K562 (cell line): ENCODE results near the gene LONRF3. TPM values are rescaled to one million over a fixed set of nuclear protein-coding genes. Genes with fewer than 3 reads are reported as not detected.

ENCODE experiments used
- ATAC-seq: fragments of 200-7000 bp; cut with Tn5 transposase; 3 replicates; pipeline ENCODE4 v1.9.1; 2020; ENCODE audit warnings: moderate library complexity
- BruUV-seq: library from RNA; stranded (reverse); fragments of 400-500 nt; replicated peaks from 2 replicates; lab custom pipeline; 2021; lab: Mats Ljungman, UMichigan
- CTCF ChIA-PET: fragments of 300-600 bp; formaldehyde crosslinking; extraction: SDS; loops from one replicate; lab custom pipeline; 2021; ENCODE audit warnings: low intra/inter-chr PET ratio; lab: Yijun Ruan, JAX
- POLR2A ChIA-PET: fragments of 300-600, 350-650 bp; sonication (Branson Sonifier 250); formaldehyde crosslinking; extraction: SDS; loops from one replicate; lab custom pipeline; 2021; ENCODE audit warnings: antibody characterized with exemption, inconsistent platforms; lab: Yijun Ruan, JAX
- DNase-seq, 4 experiments: peaks; one replicate each; pipeline versions ENCODE4 v3.0.0 to v3.0.0-alpha.2; 2011 to 2018; ENCODE audit warnings: low spot score in 3 of 4, mixed read lengths in 3 of 4; ENCODE audit errors: extremely low read depth in 1 of 4
- FAIRE-seq: peaks from 2 replicates; lab custom pipeline; 2011; peaks lifted over from hg19 to GRCh38; lab: Jason Lieb, UNC
- H2AFZ ChIP-seq: 2 replicates; pipeline ENCODE4 v1.6.0; 2011; ENCODE audit warnings: low read depth, low read length, control low read depth, inconsistent platforms
- H3K27ac ChIP-seq: fragments of 200-600 bp; 3 replicates; pipeline ENCODE4 v1.8.0; 2011; ENCODE audit warnings: low read depth, mild to moderate bottlenecking, control low read depth, inconsistent platforms, low read length, moderate library complexity, mixed read lengths; ENCODE audit errors: extremely low read depth
- H3K27me3 ChIP-seq, 2 experiments: fragments of 300-600 bp in 1 of 2; 2 replicates in 1 of 2; 3 replicates in 1 of 2; pipeline versions ENCODE4 v1.6.0 to v1.8.0; 2011; ENCODE audit warnings: inconsistent platforms in 2 of 2, low read length in 2 of 2, mild to moderate bottlenecking in 1 of 2, mixed read lengths in 1 of 2, moderate library complexity in 1 of 2; ENCODE audit not compliant: control insufficient read depth in 2 of 2, insufficient read depth in 2 of 2
- H3K36me3 ChIP-seq: fragments of 300-600 bp; 3 replicates; pipeline ENCODE4 v1.8.0; 2011; ENCODE audit warnings: mild to moderate bottlenecking, low read length, inconsistent platforms; ENCODE audit not compliant: control insufficient read depth, insufficient read depth
- H3K4me1 ChIP-seq, 2 experiments: fragments of 200-600 bp in 1 of 2; replicated peaks in 1 of 2; 2 replicates in 1 of 2; 3 replicates in 1 of 2; pipeline versions ENCODE4 v1.5.1 to v1.8.0; 2011; ENCODE audit warnings: inconsistent platforms in 2 of 2, low read length in 2 of 2, mild to moderate bottlenecking in 1 of 2, mixed read lengths in 1 of 2, moderate library complexity in 1 of 2; ENCODE audit not compliant: control insufficient read depth in 2 of 2, insufficient read depth in 2 of 2
- H3K4me2 ChIP-seq: 2 replicates; pipeline ENCODE4 v1.6.1; 2011; ENCODE audit warnings: low read length, control low read depth, inconsistent platforms, mixed read lengths; ENCODE audit not compliant: insufficient read depth
- H3K4me3 ChIP-seq: fragments of 200-600 bp; sonication (generic), shearing (Covaris generic); 2 replicates; pipeline ENCODE4 v1.5.1; 2016; ENCODE audit warnings: control low read depth, inconsistent platforms
- H3K79me2 ChIP-seq: fragments of 200-600 bp; 3 replicates; pipeline ENCODE4 v1.8.0; 2011; ENCODE audit warnings: low read length, inconsistent platforms; ENCODE audit not compliant: control insufficient read depth, insufficient read depth
- H3K9ac ChIP-seq, 2 experiments: 2 replicates each; pipeline versions ENCODE4 v1.6.0 to v1.6.1; 2011; ENCODE audit warnings: low read depth in 2 of 2, low read length in 2 of 2, control low read depth in 1 of 2, inconsistent platforms in 1 of 2, mild to moderate bottlenecking in 1 of 2, mixed read lengths in 1 of 2; ENCODE audit not compliant: insufficient read depth in 1 of 2
- H3K9me1 ChIP-seq: one replicate; pipeline ENCODE4 v1.6.0; 2011; ENCODE audit warnings: inconsistent platforms, mild to moderate bottlenecking, low read length, moderate library complexity; ENCODE audit not compliant: control insufficient read depth, insufficient read depth
- H3K9me3 ChIP-seq: replicated peaks from 2 replicates; pipeline ENCODE4 v1.5.1; 2011; ENCODE audit warnings: low read depth, low read length, inconsistent platforms; ENCODE audit not compliant: control insufficient read depth, insufficient read depth
- H4K20me1 ChIP-seq: replicated peaks from 2 replicates; pipeline ENCODE4 v1.6.1; 2011; ENCODE audit warnings: low read length, inconsistent platforms, mixed read lengths; ENCODE audit not compliant: control insufficient read depth, insufficient read depth
- BRD9 ChIP-seq: fragments of 450-650 bp; IDR thresholded peaks from 2 replicates; pipeline ENCODE4 v1.6.1; 2018; ENCODE audit warnings: low read depth; ENCODE audit not compliant: partially characterized antibody
- CGGBP1 ChIP-seq: fragments of 250-450 bp; sonication (Bioruptor Pico); IDR thresholded peaks from 2 replicates; pipeline ENCODE4 v1.9.0; 2021; ENCODE audit warnings: mild to moderate bottlenecking
- HEY1 ChIP-seq: fragments of 250-450 bp; sonication (Bioruptor Pico); IDR thresholded peaks from 2 replicates; pipeline ENCODE4 v1.5.0; 2020; ENCODE audit warnings: mild to moderate bottlenecking, moderate library complexity, borderline replicate concordance
- ILK ChIP-seq: fragments of 450-650 bp; IDR thresholded peaks from 2 replicates; pipeline ENCODE4 v1.6.1; 2016; ENCODE audit warnings: missing genetic modification characterization, low read depth, mild to moderate bottlenecking, missing compliant biosample characterization, moderate library complexity, borderline replicate concordance
- KAT7 ChIP-seq: sonication (generic); formaldehyde crosslinking; IDR thresholded peaks from 2 replicates; pipeline ENCODE4 v1.8.0; 2022; ENCODE audit warnings: missing genetic modification reagents, mild to moderate bottlenecking, borderline replicate concordance
- KAT8 ChIP-seq: fragments of 450-650 bp; IDR thresholded peaks from 2 replicates; pipeline ENCODE4 v1.6.1; 2016; ENCODE audit warnings: low read depth, mild to moderate bottlenecking
- PCBP2 ChIP-seq: fragments of 200-400 bp; formaldehyde crosslinking; IDR thresholded peaks from 2 replicates; pipeline ENCODE4 v1.6.1; 2018; ENCODE audit warnings: low read length, low read depth, mild to moderate bottlenecking, moderate library complexity; ENCODE audit not compliant: poor library complexity, severe bottlenecking
- RAD21 ChIP-seq, 2 experiments: fragments of 250-450 bp in 1 of 2; fragments of 450-650 bp in 1 of 2; sonication (Bioruptor Pico) in 1 of 2; formaldehyde crosslinking in 1 of 2; IDR thresholded peaks in 1 of 2; conservative IDR thresholded peaks in 1 of 2; 2 replicates each; pipeline versions ENCODE4 v1.4.0 to v1.8.0; 2020 to 2022; ENCODE audit warnings: mild to moderate bottlenecking in 2 of 2, moderate library complexity in 1 of 2
- SIRT6 ChIP-seq: IDR thresholded peaks from one replicate; pipeline ENCODE4 v1.6.1; 2012; ENCODE audit warnings: low read depth, mild to moderate bottlenecking, control low read depth, inconsistent platforms, low read length, moderate library complexity
- SNIP1 ChIP-seq: fragments of 450-650 bp; IDR thresholded peaks from 2 replicates; pipeline ENCODE4 v1.7.1; 2017; ENCODE audit warnings: low read depth, mild to moderate bottlenecking
- SRSF9 ChIP-seq: fragments of 200-400 bp; formaldehyde crosslinking; IDR thresholded peaks from 2 replicates; pipeline ENCODE4 v1.6.1; 2017; ENCODE audit warnings: low read depth, low read length, borderline replicate concordance
- ZFP36 ChIP-seq: fragments of 150-350 bp; IDR thresholded peaks from 2 replicates; pipeline ENCODE4 v1.6.1; 2018; ENCODE audit warnings: low read length, low read depth; ENCODE audit not compliant: partially characterized antibody
- ZMIZ1 ChIP-seq, 2 experiments: fragments of 150-350 bp in 1 of 2; IDR thresholded peaks; 2 replicates each; pipeline ENCODE4 v1.6.1; 2012 to 2016; ENCODE audit warnings: low read depth in 2 of 2, low read length in 2 of 2, mild to moderate bottlenecking in 1 of 2, moderate library complexity in 1 of 2
- ZNF785 ChIP-seq: fragments of 250-450 bp; sonication (Bioruptor Pico); IDR thresholded peaks from 2 replicates; pipeline ENCODE4 v1.4.0; 2020; ENCODE audit warnings: mild to moderate bottlenecking
- WGBS: fragments of 100-300 bp; shearing (Covaris generic); methylation state at CpG from one replicate; pipeline ENCODE4 v1.1.6; 2016; ENCODE audit warnings: low coverage, mixed read lengths; ENCODE audit not compliant: insufficient coverage; ENCODE audit errors: missing lambda C conversion rate; 5-methylcytosine and 5-hydroxymethylcytosine counted together
- in situ Hi-C: fragments of 300-500 bp; cut with MboI; formaldehyde crosslinking; loops from 4 replicates; pipeline ENCODE4 v1.15.0; 2018; ENCODE audit warnings: inconsistent platforms, mixed read lengths
- intact Hi-C: fragments of 100-400 bp; cut with micrococcal nuclease; formaldehyde crosslinking; loops from 2 replicates; pipeline ENCODE4 v1.14.2; 2022
- polyA plus RNA-seq, 8 experiments: library from polyadenylated mRNA; depleted of rRNA in 4 of 8; stranded (reverse) in 5 of 8; unstranded in 3 of 8; fragments of >200 nt; fragmentation: Nextera tagmentation in 2 of 8; fragmentation: Illumina TruSeq in 1 of 8; extraction: Ambion mirVana in 2 of 8; extraction: Trizol in 1 of 8; gene quantifications; 2 replicates each; pipeline versions ENCODE4 v1.2.1 to v1.2.3, GENCODE V29; 2011 to 2014; ENCODE audit warnings: inconsistent platforms in 1 of 8, missing spikeins in 1 of 8
- total RNA-seq, 7 experiments: library from RNA; depleted of rRNA in 6 of 7; stranded (reverse); fragments of >200 nt in 6 of 7; fragmentation: Illumina TruSeq in 2 of 7; extraction: Trizol in 2 of 7; gene quantifications; 2 replicates each; pipeline versions ENCODE4 v1.2.1 to v1.2.3, GENCODE V29; 2011 to 2021; ENCODE audit warnings: low replicate concordance in 1 of 7

The LONRF3 gene
- total and polyA plus RNA-seq, 9 of the 15 experiments (the other 6 are each of a cell fraction or from before 2014, with no cell fraction given) = 1.3 to 22.0 (median 8.7) TPM

DNA sequence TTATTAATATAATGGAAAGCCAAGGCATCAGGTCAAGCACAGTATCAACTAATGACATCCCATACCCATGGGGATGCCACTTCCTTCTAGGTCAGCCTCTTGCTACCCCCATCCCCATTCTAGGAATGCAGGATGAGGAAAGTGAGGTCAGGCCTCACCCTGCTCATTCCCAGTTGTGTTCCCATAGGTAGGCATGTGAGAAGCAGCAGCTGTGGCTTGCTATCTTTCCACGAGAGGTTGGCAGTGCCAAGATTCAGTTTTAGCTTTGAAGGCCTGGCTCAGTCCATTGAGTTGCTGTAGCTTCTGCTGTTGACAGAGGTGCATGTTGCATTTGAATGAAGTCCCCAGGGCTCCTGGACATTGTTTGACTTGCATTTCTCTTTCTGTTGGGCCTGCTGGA is 15.5 kb downstream of the LONRF3 start:
- Histone ChIP-seq H3K79me2 (no peaks in the 10 kb centered on the region), H3K27me3 (no peaks in the 10 kb centered on the region), H3K4me2 (no peak overlapping the region), H2AFZ (no peak overlapping the region), H3K9me1 (no peaks in the 10 kb centered on the region), H3K36me3 (peaks cover 42% of the 10 kb centered on the region; the same call in 2 of the 3 replicates), H3K9ac (no peak overlapping the region), H3K27ac (no peak overlapping the region), H3K4me3 (no peak overlapping the region), H3K9me3 (no peaks in the 10 kb centered on the region), H4K20me1 (no peaks in the 10 kb centered on the region), H3K4me1 (no peaks in the 10 kb centered on the region)
- 38% methylated on average over 1 of the region's 1 CpG for WGBS
- in situ Hi-C loops = loop anchor here (10.0 kb wide), 1 partner anchor 145 kb away; no protein-coding TSS in a partner anchor
- TF ChIP-seq BRD9 (no peak), ZNF785 (CRISPR knock-in tag) (no peak), HEY1 (CRISPR knock-in tag) (no peak), SIRT6 (no peak), PCBP2 (no peak), KAT7 (CRISPR knock-in tag) (no peak), SNIP1 (no peak), ILK (no peak), ZFP36 (no peak), SRSF9 (no peak), KAT8 (no peak), ZMIZ1 (IDR thresholded peaks at IDR 0.05; ENCODE audit: low read depth in 2 of 2, low read length in 2 of 2) (no peak), CGGBP1 (CRISPR knock-in tag) (no peak), RAD21 (CRISPR knock-in tag; conservative IDR thresholded peaks at IDR 0.05 in 1 of 2, IDR thresholded peaks at IDR 0.05 in 1 of 2) (no peak)
- no peak for FAIRE-seq
- ChIA-PET POLR2A (no interaction called here), CTCF (no interaction called here)
- BruUV-seq = no TSS peak
- no peak for ATAC-seq
- no peak for DNase-seq
- intact Hi-C loops = no loop called here
